ENCODE results near the gene UBE3B.

UBE3B gene

DNA sequence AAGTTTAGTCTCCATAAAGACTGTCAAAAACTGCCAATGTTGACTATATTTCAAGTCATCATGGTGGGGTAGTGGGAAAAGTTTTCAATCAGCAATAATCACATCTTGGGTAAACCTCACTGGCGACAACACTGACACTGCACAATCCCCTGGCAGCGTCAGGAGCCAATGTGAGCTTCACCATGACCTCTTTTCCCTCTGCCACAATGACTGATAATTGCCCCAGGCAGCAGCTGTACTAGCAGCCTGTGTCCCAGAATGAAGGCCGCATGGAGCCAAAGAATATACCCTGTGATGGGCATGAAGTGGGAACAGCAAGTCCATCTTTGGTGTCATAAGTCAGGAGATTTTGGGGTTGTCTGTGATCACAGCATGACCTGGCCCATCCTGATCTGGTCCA is 90.5 kb downstream of the UBE3B start:
- no peak overlapping the region for H3K27ac ChIP-seq
- H3K36me3 ChIP-seq (ENCODE audit: control insufficient read depth, insufficient read depth, low read length), result no peaks in the 10 kb centered on the region

DNA sequence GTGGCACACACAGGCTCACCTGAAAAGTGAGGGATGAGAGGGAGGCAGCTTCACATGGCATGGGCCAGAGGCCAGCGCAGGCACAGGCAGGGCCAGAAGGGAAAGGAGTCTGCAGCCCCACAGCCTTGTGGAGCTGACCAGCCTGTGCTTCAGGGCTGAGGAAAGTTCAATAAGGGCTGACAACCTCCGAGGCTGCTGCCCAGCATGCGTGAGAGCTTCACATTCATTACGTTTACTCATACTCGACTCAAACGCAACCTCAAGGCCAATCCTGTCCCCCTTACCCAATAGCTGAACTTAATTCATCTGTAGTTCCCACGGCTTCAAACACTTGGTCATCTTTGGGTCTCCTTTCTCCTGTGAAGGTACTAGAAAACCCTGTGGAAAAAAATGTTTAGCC is 91.1 kb downstream of the UBE3B start:
- Histone ChIP-seq H3K27me3 (ENCODE audit: control insufficient read depth, insufficient read depth, low read length) (no peaks in the 10 kb centered on the region), H3K9ac (no peak overlapping the region), H3K79me2 (no peaks in the 10 kb centered on the region), H3K4me1 (peaks cover 5% of the 10 kb centered on the region), H3K4me3 (ENCODE audit: low read depth, low read length) (no peak overlapping the region), H3K4me2 (ENCODE audit: low read length) (no peak overlapping the region), H3K27ac (no peak overlapping the region), H2AFZ (no peak overlapping the region), H3K9me3 (ENCODE audit: control insufficient read depth, low read length) (no peaks in the 10 kb centered on the region), H3K36me3 (ENCODE audit: control insufficient read depth, insufficient read depth, low read length) (no peaks in the 10 kb centered on the region)
- TF ChIP-seq, protein P1, sequence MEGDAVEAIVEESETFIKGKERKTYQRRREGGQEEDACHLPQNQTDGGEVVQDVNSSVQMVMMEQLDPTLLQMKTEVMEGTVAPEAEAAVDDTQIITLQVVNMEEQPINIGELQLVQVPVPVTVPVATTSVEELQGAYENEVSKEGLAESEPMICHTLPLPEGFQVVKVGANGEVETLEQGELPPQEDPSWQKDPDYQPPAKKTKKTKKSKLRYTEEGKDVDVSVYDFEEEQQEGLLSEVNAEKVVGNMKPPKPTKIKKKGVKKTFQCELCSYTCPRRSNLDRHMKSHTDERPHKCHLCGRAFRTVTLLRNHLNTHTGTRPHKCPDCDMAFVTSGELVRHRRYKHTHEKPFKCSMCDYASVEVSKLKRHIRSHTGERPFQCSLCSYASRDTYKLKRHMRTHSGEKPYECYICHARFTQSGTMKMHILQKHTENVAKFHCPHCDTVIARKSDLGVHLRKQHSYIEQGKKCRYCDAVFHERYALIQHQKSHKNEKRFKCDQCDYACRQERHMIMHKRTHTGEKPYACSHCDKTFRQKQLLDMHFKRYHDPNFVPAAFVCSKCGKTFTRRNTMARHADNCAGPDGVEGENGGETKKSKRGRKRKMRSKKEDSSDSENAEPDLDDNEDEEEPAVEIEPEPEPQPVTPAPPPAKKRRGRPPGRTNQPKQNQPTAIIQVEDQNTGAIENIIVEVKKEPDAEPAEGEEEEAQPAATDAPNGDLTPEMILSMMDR (IDR thresholded peaks at IDR 0.05), result no peak

More for the DNA sequence above, 90.5 kb downstream of the UBE3B start:
- Histone ChIP-seq H3K4me2 (ENCODE audit: low read length) (no peak overlapping the region), H3K27me3 (ENCODE audit: control insufficient read depth, insufficient read depth, low read length) (no peaks in the 10 kb centered on the region), H3K4me1 (peaks cover 5% of the 10 kb centered on the region), H2AFZ (no peak overlapping the region), H3K4me3 (ENCODE audit: low read depth, low read length) (no peak overlapping the region), H3K79me2 (no peaks in the 10 kb centered on the region), H3K9ac (no peak overlapping the region), H3K9me3 (ENCODE audit: control insufficient read depth, low read length) (no peaks in the 10 kb centered on the region)
- TF ChIP-seq, protein P1 (IDR thresholded peaks at IDR 0.05), result no peak

DNA sequence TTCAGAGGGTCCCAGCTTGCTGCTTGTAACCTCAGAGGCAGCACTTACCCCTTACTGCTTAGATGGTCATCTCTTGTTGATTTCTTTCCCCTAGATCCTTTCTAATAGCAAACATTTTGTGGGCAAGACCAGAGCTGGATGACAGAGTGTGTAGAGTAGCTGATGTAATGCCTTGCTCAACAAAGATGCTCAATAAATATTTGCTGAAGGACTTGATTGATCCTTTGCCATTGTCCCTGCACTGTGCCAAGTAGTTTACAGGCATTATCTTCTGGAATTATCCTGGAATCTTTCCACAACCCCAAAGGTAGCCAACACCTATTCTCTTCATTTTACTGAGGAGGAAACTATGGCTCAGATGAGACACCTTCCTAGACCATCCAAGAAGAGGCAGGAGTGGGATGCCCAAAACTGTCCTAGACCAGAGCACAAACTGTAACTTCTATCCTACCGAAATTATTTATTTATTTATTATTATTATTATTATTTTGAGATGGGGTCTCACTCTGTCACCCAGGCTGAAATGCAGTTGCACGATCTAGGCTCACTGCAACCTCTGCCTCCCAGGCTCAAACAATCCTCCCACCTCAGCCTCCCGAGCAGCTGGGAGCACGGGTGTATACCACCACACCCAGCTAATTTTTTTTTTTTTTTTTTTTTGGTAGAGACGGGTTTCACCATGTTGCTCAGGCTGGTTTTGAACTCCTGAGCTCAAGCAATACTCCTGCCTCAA is 94.5 kb downstream of the UBE3B start:
- no peaks in the 10 kb centered on the region for H3K9me3 ChIP-seq (ENCODE audit: control insufficient read depth, low read length)
- H3K36me3 ChIP-seq (ENCODE audit: control insufficient read depth, insufficient read depth, low read length), result no peaks in the 10 kb centered on the region
- no peak overlapping the region for H3K9ac ChIP-seq
- H3K27me3 ChIP-seq (ENCODE audit: control insufficient read depth, insufficient read depth, low read length), result no peaks in the 10 kb centered on the region
- H3K27ac ChIP-seq, result no peak overlapping the region
- no peak overlapping the region for H2AFZ ChIP-seq
- peaks cover 2% of the 10 kb centered on the region for H3K79me2 ChIP-seq
- peaks cover 5% of the 10 kb centered on the region for H3K4me1 ChIP-seq
- TF ChIP-seq, protein P1 (IDR thresholded peaks at IDR 0.05), result no peak
- no peak overlapping the region for H3K4me3 ChIP-seq (ENCODE audit: low read depth, low read length)
- no peak overlapping the region for H3K4me2 ChIP-seq (ENCODE audit: low read length)

DNA sequence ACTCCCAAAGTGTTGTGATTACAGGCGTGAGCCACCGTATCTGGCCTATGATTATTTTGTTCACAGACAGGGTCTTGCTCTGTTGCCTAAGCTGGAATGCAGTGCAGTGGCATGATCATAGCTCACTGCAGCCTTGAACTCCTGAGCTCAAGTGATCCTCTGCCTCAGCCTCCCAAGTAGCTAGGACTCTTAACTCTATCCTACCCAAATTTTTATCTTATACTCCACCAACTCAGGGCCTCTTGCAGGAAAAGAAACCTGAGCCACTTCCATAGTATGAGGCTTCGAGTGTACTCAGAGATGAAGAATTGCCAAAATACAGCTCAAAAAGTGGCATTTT is 95.0 kb downstream of the UBE3B start:
- peaks cover 2% of the 10 kb centered on the region for H3K79me2 ChIP-seq
- peak overlapping the region; percentile 80 for H3K4me3 ChIP-seq (ENCODE audit: low read depth, low read length)
- no peaks in the 10 kb centered on the region for H3K36me3 ChIP-seq (ENCODE audit: control insufficient read depth, insufficient read depth, low read length)
- H3K9me3 ChIP-seq (ENCODE audit: control insufficient read depth, low read length), result no peaks in the 10 kb centered on the region
- TF ChIP-seq, protein P1 (IDR thresholded peaks at IDR 0.05), result no peak
- H3K9ac ChIP-seq, result no peak overlapping the region
- H2AFZ ChIP-seq, result peak overlapping the region; percentile 92
- H3K27me3 ChIP-seq (ENCODE audit: control insufficient read depth, insufficient read depth, low read length), result no peaks in the 10 kb centered on the region
- peak overlapping the region; percentile 58 for H3K4me2 ChIP-seq (ENCODE audit: low read length)
- peaks cover 5% of the 10 kb centered on the region for H3K4me1 ChIP-seq
- H3K27ac ChIP-seq, result peak overlapping the region; percentile 82
